Measurements from ENCODE around the gene STYXL2.
A peak's percentile ranks its signal among the peaks of the same experiment; 100 is the strongest.

STYXL2 gene

DNA sequence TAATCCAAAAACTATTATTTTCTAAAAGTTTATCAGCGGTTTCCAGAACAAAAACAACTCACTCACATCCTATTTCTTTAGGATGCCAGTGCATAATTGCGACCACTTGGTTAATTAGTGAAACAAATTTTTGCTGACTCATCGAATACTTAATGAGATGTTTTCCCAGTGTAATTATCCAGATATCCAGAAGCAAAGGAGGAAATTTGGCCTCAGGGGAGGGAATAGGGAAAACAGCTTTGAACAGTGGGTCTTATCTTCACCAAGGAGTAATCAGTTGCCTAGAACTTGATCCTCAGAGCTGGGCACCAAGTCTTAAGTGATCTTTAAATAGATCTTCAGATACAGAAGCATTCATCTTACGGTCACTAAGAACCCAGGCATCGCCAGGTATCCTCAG is 24.3 kb downstream of the STYXL2 start:
- no peaks in the 10 kb centered on the region for H3K36me3 ChIP-seq (ENCODE audit: control insufficient read depth, insufficient read depth, low read length)
- no peak overlapping the region for H3K4me3 ChIP-seq (ENCODE audit: insufficient read depth, low read depth, low read length, poor library complexity, severe bottlenecking)
- no peak overlapping the region for H3K27ac ChIP-seq (ENCODE audit: insufficient read depth, low read length, poor library complexity, severe bottlenecking)
- no peaks in the 10 kb centered on the region for H3K9me3 ChIP-seq (ENCODE audit: control insufficient read depth, low read length)
- no peaks in the 10 kb centered on the region for H3K4me1 ChIP-seq (ENCODE audit: control insufficient read depth, insufficient read depth, low read length, poor library complexity, severe bottlenecking)
- no peak for DNase-seq
- H3K27me3 ChIP-seq (replicated peaks; ENCODE audit: control insufficient read depth, insufficient read depth, low read length, poor library complexity, severe bottlenecking): no peaks in the 10 kb centered on the region

DNA sequence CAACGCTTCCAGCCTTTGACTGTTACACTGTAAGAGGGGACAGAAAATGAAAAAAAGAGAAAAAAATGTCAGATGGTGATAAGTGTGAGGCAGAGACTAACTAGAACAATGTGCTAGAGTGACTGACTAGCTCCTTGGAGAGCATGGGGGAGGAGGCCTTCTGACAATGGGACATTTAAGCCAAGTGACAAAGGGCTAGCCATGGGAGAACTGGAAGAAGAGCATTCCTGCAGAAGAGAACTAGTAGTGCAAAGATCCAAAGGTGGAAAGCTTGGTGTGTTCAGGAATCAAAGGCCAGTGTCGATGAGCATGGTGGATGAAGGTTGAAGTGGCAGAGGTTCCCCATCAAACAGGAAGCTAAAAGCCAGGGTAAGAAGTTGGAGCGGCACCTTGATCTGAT is 25.8 kb downstream of the STYXL2 start:
- Histone ChIP-seq H3K27me3 (replicated peaks; ENCODE audit: control insufficient read depth, insufficient read depth, low read length, poor library complexity, severe bottlenecking) (no peaks in the 10 kb centered on the region), H3K4me1 (ENCODE audit: control insufficient read depth, insufficient read depth, low read length, poor library complexity, severe bottlenecking) (no peaks in the 10 kb centered on the region), H3K27ac (ENCODE audit: insufficient read depth, low read length, poor library complexity, severe bottlenecking) (no peak overlapping the region), H3K9me3 (ENCODE audit: control insufficient read depth, low read length) (no peaks in the 10 kb centered on the region), H3K4me3 (ENCODE audit: insufficient read depth, low read depth, low read length, poor library complexity, severe bottlenecking) (no peak overlapping the region), H3K36me3 (ENCODE audit: control insufficient read depth, insufficient read depth, low read length) (no peaks in the 10 kb centered on the region)
- no peak for DNase-seq

DNA sequence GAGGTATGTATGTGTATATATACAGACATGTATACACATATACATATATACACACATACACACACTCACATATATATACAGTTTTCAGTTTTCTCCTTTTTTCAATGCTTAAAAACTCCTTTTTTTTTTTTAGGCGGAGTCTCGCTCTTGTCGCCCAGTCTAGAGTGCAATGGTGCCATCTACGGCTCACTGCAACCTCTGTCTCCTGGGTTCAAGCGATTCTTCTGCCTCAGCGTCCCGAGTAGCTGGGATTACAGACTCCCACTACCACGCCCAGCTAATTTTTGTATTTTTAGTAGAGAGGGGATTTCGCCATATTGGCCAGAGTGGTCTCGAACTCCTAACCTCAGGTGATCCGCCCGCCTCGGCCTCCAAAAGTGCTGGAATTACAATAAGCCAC is 27.0 kb downstream of the STYXL2 start:
- Histone ChIP-seq H3K36me3 (ENCODE audit: control insufficient read depth, insufficient read depth, low read length) (no peaks in the 10 kb centered on the region), H3K27me3 (replicated peaks; ENCODE audit: control insufficient read depth, insufficient read depth, low read length, poor library complexity, severe bottlenecking) (no peaks in the 10 kb centered on the region), H3K4me3 (ENCODE audit: insufficient read depth, low read depth, low read length, poor library complexity, severe bottlenecking) (peak overlapping the region; percentile 56), H3K4me1 (ENCODE audit: control insufficient read depth, insufficient read depth, low read length, poor library complexity, severe bottlenecking) (no peaks in the 10 kb centered on the region), H3K9me3 (ENCODE audit: control insufficient read depth, low read length) (no peaks in the 10 kb centered on the region), H3K27ac (ENCODE audit: insufficient read depth, low read length, poor library complexity, severe bottlenecking) (no peak overlapping the region)
- no peak for DNase-seq

DNA sequence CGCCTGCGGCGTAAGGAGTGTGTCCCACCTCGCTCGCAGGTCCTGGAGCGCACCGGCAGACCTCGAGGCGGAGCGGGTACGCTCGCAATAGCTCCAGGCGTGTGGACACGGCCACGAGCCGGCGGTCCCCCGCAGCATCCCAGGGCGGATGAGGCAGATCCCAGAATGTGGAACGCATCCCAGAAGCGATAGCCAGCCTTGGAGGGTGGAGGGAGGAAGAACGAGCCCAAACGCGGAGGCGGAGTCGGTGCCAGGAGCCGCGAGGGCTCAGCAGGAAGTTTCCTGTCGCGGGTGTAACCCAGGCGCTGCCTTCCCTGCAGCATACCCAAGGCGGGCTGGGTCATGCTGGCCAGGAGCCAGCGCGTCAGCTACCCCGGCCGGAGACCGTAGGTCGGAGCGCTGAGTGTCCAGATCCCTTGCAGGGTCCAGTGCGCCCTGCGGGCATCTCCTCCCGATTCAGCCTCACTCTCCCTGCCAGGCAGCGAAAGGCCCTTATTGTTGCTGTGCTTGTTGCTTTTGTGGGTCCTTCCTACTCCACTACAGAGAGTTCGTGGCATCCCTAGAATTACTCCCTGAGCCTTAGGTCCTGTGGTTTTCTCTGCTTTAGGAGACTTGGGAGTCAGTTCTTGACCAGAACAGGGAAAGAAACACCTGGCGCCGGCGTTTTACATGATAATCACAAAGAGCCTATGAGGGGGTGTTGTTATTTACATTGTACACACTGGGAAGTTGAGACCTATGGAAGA is 27.7 kb downstream of the STYXL2 start:
- H3K27me3 ChIP-seq (replicated peaks; ENCODE audit: control insufficient read depth, insufficient read depth, low read length, poor library complexity, severe bottlenecking): no peaks in the 10 kb centered on the region
- no peaks in the 10 kb centered on the region for H3K4me1 ChIP-seq (ENCODE audit: control insufficient read depth, insufficient read depth, low read length, poor library complexity, severe bottlenecking)
- H3K9me3 ChIP-seq (ENCODE audit: control insufficient read depth, low read length): no peaks in the 10 kb centered on the region
- no peaks in the 10 kb centered on the region for H3K36me3 ChIP-seq (ENCODE audit: control insufficient read depth, insufficient read depth, low read length)
- no peak for DNase-seq
- peak overlapping the region; percentile 56 for H3K4me3 ChIP-seq (ENCODE audit: insufficient read depth, low read depth, low read length, poor library complexity, severe bottlenecking)
- H3K27ac ChIP-seq (ENCODE audit: insufficient read depth, low read length, poor library complexity, severe bottlenecking): no peak overlapping the region

DNA sequence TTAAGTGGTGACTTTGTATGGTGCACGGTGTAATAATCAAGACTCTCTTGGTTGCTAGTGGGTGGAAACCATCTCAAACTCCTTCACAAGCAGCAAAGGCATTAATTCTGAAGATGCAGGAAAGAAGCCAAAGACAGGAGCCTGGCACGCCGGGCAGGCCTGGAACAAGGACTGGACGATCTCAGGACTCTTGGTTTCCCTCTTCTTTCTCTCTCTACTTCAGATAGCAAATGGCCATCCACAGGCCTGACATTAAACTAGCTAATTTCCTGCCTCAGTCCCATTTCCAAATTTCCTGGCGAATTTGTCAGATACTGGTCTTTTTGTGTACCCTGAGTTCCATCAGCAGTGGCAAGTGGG is 28.2 kb downstream of the STYXL2 start:
- DNase-seq: no peak
- Histone ChIP-seq H3K9me3 (ENCODE audit: control insufficient read depth, low read length) (no peaks in the 10 kb centered on the region), H3K4me1 (ENCODE audit: control insufficient read depth, insufficient read depth, low read length, poor library complexity, severe bottlenecking) (no peaks in the 10 kb centered on the region), H3K27ac (ENCODE audit: insufficient read depth, low read length, poor library complexity, severe bottlenecking) (no peak overlapping the region), H3K36me3 (ENCODE audit: control insufficient read depth, insufficient read depth, low read length) (no peaks in the 10 kb centered on the region), H3K27me3 (replicated peaks; ENCODE audit: control insufficient read depth, insufficient read depth, low read length, poor library complexity, severe bottlenecking) (no peaks in the 10 kb centered on the region), H3K4me3 (ENCODE audit: insufficient read depth, low read depth, low read length, poor library complexity, severe bottlenecking) (no peak overlapping the region)

DNA sequence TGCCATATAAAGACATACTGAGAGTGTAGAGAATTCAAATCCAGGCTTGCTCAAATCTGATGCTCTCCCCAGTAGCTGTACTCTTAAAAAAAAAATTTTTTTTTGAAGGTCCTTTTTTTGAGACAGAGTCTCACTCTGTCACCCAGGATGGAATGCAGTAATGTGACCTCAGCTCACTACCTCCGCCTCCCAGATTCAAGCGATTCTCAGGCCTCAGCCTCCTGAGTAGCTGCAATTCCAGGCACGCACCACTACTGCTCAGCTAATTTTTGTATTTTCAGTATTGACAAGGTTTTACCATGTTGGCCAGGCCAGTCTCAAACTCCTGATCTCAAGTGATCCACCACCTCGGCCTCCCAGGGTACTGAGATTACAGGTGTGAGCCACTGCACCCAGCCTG is 28.7 kb downstream of the STYXL2 start:
- Histone ChIP-seq H3K27me3 (replicated peaks; ENCODE audit: control insufficient read depth, insufficient read depth, low read length, poor library complexity, severe bottlenecking) (no peaks in the 10 kb centered on the region), H3K9me3 (ENCODE audit: control insufficient read depth, low read length) (no peaks in the 10 kb centered on the region), H3K36me3 (ENCODE audit: control insufficient read depth, insufficient read depth, low read length) (no peaks in the 10 kb centered on the region), H3K27ac (ENCODE audit: insufficient read depth, low read length, poor library complexity, severe bottlenecking) (no peak overlapping the region), H3K4me1 (ENCODE audit: control insufficient read depth, insufficient read depth, low read length, poor library complexity, severe bottlenecking) (no peaks in the 10 kb centered on the region), H3K4me3 (ENCODE audit: insufficient read depth, low read depth, low read length, poor library complexity, severe bottlenecking) (no peak overlapping the region)
- no peak for DNase-seq

DNA sequence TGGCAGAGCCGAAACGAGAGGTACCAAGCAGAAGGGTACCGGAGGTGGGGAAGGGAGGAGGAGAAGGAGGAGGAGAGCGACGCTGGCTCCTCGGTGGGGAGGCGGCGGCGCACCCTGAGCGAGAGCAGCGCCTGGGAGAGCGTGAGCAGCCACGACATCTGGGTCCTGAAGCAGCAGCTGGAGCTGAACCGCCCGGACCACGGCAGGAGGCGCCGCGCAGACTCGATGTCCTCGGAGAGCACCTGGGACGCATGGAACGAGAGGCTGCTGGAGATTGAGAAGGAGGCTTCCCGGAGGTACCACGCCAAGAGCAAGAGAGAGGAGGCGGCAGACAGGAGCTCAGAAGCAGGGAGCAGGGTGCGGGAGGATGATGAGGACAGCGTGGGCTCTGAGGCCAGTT is 32.4 kb downstream of the STYXL2 start:
- H3K27me3 ChIP-seq (replicated peaks; ENCODE audit: control insufficient read depth, insufficient read depth, low read length, poor library complexity, severe bottlenecking): no peaks in the 10 kb centered on the region
- H3K4me1 ChIP-seq (ENCODE audit: control insufficient read depth, insufficient read depth, low read length, poor library complexity, severe bottlenecking): no peaks in the 10 kb centered on the region
- H3K4me3 ChIP-seq (ENCODE audit: insufficient read depth, low read depth, low read length, poor library complexity, severe bottlenecking): no peak overlapping the region
- no peaks in the 10 kb centered on the region for H3K9me3 ChIP-seq (ENCODE audit: control insufficient read depth, low read length)
- no peak for DNase-seq
- no peak overlapping the region for H3K27ac ChIP-seq (ENCODE audit: insufficient read depth, low read length, poor library complexity, severe bottlenecking)
- H3K36me3 ChIP-seq (ENCODE audit: control insufficient read depth, insufficient read depth, low read length): no peaks in the 10 kb centered on the region

DNA sequence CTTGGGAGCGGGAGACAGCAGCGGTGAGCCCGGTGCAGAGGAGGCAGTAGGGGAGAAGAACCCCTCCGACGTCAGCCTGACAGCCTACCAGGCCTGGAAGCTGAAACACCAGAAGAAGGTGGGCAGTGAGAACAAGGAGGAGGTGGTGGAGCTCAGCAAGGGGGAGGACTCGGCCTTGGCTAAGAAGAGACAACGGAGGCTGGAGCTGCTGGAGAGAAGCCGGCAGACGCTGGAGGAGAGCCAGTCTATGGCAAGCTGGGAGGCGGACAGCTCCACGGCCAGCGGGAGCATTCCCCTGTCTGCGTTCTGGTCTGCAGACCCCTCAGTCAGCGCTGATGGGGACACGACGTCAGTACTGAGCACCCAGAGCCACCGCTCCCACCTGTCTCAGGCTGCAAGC is 32.9 kb downstream of the STYXL2 start:
- Histone ChIP-seq H3K36me3 (ENCODE audit: control insufficient read depth, insufficient read depth, low read length) (no peaks in the 10 kb centered on the region), H3K27me3 (replicated peaks; ENCODE audit: control insufficient read depth, insufficient read depth, low read length, poor library complexity, severe bottlenecking) (no peaks in the 10 kb centered on the region), H3K4me3 (ENCODE audit: insufficient read depth, low read depth, low read length, poor library complexity, severe bottlenecking) (no peak overlapping the region), H3K27ac (ENCODE audit: insufficient read depth, low read length, poor library complexity, severe bottlenecking) (no peak overlapping the region), H3K9me3 (ENCODE audit: control insufficient read depth, low read length) (no peaks in the 10 kb centered on the region), H3K4me1 (ENCODE audit: control insufficient read depth, insufficient read depth, low read length, poor library complexity, severe bottlenecking) (no peaks in the 10 kb centered on the region)
- DNase-seq: no peak

DNA sequence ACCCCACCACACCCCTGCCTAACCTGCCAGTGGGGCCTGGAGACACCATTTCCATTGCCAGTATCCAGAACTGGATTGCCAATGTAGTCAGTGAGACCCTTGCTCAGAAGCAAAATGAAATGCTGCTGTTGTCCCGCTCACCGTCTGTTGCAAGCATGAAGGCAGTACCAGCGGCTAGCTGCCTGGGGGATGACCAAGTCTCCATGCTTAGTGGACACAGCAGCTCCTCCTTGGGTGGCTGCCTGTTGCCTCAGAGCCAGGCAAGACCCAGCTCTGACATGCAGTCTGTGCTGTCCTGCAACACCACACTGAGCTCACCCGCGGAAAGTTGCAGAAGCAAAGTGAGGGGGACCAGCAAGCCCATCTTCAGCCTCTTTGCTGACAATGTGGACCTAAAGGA is 33.4 kb downstream of the STYXL2 start:
- Histone ChIP-seq H3K27me3 (replicated peaks; ENCODE audit: control insufficient read depth, insufficient read depth, low read length, poor library complexity, severe bottlenecking) (no peaks in the 10 kb centered on the region), H3K9me3 (ENCODE audit: control insufficient read depth, low read length) (no peaks in the 10 kb centered on the region), H3K4me3 (ENCODE audit: insufficient read depth, low read depth, low read length, poor library complexity, severe bottlenecking) (no peak overlapping the region), H3K36me3 (ENCODE audit: control insufficient read depth, insufficient read depth, low read length) (no peaks in the 10 kb centered on the region), H3K27ac (ENCODE audit: insufficient read depth, low read length, poor library complexity, severe bottlenecking) (no peak overlapping the region), H3K4me1 (ENCODE audit: control insufficient read depth, insufficient read depth, low read length, poor library complexity, severe bottlenecking) (no peaks in the 10 kb centered on the region)
- DNase-seq: no peak

DNA sequence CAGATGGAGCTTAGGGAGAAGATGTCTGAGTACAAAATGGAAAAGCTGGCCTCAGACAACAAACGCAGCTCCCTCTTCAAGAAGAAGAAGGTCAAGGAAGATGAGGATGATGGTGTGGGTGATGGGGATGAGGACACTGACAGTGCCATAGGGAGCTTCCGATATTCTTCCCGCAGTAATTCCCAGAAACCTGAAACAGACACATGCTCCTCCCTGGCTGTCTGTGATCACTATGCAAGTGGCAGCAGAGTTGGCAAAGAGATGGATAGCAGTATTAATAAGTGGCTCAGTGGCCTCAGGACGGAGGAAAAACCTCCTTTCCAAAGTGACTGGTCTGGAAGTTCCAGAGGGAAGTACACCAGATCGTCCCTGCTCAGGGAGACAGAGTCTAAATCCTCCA is 33.8 kb downstream of the STYXL2 start:
- Histone ChIP-seq H3K4me1 (ENCODE audit: control insufficient read depth, insufficient read depth, low read length, poor library complexity, severe bottlenecking) (no peaks in the 10 kb centered on the region), H3K9me3 (ENCODE audit: control insufficient read depth, low read length) (no peaks in the 10 kb centered on the region), H3K36me3 (ENCODE audit: control insufficient read depth, insufficient read depth, low read length) (no peaks in the 10 kb centered on the region), H3K27ac (ENCODE audit: insufficient read depth, low read length, poor library complexity, severe bottlenecking) (no peak overlapping the region), H3K27me3 (replicated peaks; ENCODE audit: control insufficient read depth, insufficient read depth, low read length, poor library complexity, severe bottlenecking) (no peaks in the 10 kb centered on the region), H3K4me3 (ENCODE audit: insufficient read depth, low read depth, low read length, poor library complexity, severe bottlenecking) (no peak overlapping the region)
- DNase-seq: no peak
